ENCODE data around the gene COPS9. TPM values are rescaled to one million over a fixed set of nuclear protein-coding genes. Genes with fewer than 3 reads are reported as not detected.

The COPS9 gene
- total and polyA plus RNA-seq, 2 experiments from 2014 or later: 91.7 to 629 TPM

DNA sequence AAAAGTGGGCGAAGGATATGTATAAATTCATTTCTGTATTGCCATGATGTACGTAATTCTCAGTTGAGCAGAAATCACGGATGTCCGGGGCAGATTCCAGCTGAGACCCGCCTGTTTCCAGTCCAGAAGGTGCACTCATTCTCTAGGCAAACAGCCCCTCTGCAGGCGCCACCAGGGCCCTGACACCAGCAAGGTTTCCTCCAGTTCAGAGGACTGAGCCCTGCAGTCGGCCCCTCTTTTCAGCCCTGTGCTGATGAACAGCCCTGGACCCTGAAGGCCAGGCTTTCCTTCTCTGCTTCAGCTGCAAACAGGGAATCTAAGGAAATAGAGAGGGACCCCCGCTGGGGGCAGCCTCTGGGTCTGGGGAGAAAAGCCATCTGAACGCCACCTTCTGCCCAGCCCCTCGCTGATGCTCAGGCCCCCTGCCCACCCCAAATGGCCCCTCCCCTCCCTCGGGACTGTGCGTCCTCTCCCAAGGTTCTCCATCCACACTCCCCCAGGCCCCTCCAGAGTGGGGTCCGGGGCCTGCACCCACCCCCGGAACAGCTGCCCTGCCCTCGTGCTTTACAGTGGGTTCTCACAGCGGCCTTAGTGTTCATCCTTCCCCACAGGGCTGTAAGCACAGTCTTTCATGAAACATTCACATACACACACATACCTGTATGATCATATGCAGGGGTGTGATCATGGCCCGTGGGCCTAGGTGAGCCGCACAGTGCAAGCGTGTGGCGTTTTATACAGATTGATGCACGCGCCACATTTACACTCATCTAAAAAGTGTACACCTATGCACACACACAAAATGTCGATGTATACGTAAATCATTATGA lies 12.1 kb downstream of the COPS9 start:
- H3K27ac ChIP-seq (ENCODE audit: low read depth): no peak overlapping the region
- no peaks in the 10 kb centered on the region for H3F3A ChIP-seq (replicated peaks; ENCODE audit: low read depth)
- no peak overlapping the region for H3K4me2 ChIP-seq
- ATAC-seq (no peak), DNase-seq (ENCODE audit: low spot score) (no peak)
- no peaks in the 10 kb centered on the region for H3K36me3 ChIP-seq (ENCODE audit: insufficient read depth)
- 0 out of 3 replicates have a peak, but pooled peaks cover 3% of the 10 kb centered on the region for H3K9me3 Mint-ChIP-seq
- H3K4me3 Mint-ChIP-seq: no peak overlapping the region
- peaks cover 2% of the 10 kb centered on the region for H3K27me3 Mint-ChIP-seq (ENCODE audit: insufficient read depth, low read depth, poor library complexity)
- peaks cover 32% of the 10 kb centered on the region for H3K36me3 Mint-ChIP-seq (ENCODE audit: low read depth)
- H3K27me3 ChIP-seq (ENCODE audit: insufficient read depth): no peaks in the 10 kb centered on the region
- no peak for TF ChIP-seq STAT1 (IDR thresholded peaks at IDR 0.05; ENCODE audit: unreplicated experiment)
- TF ChIP-seq, protein P1, sequence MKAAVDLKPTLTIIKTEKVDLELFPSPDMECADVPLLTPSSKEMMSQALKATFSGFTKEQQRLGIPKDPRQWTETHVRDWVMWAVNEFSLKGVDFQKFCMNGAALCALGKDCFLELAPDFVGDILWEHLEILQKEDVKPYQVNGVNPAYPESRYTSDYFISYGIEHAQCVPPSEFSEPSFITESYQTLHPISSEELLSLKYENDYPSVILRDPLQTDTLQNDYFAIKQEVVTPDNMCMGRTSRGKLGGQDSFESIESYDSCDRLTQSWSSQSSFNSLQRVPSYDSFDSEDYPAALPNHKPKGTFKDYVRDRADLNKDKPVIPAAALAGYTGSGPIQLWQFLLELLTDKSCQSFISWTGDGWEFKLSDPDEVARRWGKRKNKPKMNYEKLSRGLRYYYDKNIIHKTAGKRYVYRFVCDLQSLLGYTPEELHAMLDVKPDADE (IDR thresholded peaks at IDR 0.05): no peak
- no peak for TF ChIP-seq ZNF114 (CRISPR knock-in tag; IDR thresholded peaks at IDR 0.05)
- no peak for TF ChIP-seq CREB1 (CRISPR knock-in tag; IDR thresholded peaks at IDR 0.05; ENCODE audit: low read depth)
- TF ChIP-seq NANOG (IDR thresholded peaks at IDR 0.05; ENCODE audit: borderline replicate concordance): no peak
- TF ChIP-seq EZH2 (IDR thresholded peaks at IDR 0.05; ENCODE audit: low read depth, unreplicated experiment): no peak
- TF ChIP-seq, protein P2, sequence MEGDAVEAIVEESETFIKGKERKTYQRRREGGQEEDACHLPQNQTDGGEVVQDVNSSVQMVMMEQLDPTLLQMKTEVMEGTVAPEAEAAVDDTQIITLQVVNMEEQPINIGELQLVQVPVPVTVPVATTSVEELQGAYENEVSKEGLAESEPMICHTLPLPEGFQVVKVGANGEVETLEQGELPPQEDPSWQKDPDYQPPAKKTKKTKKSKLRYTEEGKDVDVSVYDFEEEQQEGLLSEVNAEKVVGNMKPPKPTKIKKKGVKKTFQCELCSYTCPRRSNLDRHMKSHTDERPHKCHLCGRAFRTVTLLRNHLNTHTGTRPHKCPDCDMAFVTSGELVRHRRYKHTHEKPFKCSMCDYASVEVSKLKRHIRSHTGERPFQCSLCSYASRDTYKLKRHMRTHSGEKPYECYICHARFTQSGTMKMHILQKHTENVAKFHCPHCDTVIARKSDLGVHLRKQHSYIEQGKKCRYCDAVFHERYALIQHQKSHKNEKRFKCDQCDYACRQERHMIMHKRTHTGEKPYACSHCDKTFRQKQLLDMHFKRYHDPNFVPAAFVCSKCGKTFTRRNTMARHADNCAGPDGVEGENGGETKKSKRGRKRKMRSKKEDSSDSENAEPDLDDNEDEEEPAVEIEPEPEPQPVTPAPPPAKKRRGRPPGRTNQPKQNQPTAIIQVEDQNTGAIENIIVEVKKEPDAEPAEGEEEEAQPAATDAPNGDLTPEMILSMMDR (conservative IDR thresholded peaks at IDR 0.05; ENCODE audit: low read depth in 2 of 2): no peak
- TF ChIP-seq, protein P3, sequence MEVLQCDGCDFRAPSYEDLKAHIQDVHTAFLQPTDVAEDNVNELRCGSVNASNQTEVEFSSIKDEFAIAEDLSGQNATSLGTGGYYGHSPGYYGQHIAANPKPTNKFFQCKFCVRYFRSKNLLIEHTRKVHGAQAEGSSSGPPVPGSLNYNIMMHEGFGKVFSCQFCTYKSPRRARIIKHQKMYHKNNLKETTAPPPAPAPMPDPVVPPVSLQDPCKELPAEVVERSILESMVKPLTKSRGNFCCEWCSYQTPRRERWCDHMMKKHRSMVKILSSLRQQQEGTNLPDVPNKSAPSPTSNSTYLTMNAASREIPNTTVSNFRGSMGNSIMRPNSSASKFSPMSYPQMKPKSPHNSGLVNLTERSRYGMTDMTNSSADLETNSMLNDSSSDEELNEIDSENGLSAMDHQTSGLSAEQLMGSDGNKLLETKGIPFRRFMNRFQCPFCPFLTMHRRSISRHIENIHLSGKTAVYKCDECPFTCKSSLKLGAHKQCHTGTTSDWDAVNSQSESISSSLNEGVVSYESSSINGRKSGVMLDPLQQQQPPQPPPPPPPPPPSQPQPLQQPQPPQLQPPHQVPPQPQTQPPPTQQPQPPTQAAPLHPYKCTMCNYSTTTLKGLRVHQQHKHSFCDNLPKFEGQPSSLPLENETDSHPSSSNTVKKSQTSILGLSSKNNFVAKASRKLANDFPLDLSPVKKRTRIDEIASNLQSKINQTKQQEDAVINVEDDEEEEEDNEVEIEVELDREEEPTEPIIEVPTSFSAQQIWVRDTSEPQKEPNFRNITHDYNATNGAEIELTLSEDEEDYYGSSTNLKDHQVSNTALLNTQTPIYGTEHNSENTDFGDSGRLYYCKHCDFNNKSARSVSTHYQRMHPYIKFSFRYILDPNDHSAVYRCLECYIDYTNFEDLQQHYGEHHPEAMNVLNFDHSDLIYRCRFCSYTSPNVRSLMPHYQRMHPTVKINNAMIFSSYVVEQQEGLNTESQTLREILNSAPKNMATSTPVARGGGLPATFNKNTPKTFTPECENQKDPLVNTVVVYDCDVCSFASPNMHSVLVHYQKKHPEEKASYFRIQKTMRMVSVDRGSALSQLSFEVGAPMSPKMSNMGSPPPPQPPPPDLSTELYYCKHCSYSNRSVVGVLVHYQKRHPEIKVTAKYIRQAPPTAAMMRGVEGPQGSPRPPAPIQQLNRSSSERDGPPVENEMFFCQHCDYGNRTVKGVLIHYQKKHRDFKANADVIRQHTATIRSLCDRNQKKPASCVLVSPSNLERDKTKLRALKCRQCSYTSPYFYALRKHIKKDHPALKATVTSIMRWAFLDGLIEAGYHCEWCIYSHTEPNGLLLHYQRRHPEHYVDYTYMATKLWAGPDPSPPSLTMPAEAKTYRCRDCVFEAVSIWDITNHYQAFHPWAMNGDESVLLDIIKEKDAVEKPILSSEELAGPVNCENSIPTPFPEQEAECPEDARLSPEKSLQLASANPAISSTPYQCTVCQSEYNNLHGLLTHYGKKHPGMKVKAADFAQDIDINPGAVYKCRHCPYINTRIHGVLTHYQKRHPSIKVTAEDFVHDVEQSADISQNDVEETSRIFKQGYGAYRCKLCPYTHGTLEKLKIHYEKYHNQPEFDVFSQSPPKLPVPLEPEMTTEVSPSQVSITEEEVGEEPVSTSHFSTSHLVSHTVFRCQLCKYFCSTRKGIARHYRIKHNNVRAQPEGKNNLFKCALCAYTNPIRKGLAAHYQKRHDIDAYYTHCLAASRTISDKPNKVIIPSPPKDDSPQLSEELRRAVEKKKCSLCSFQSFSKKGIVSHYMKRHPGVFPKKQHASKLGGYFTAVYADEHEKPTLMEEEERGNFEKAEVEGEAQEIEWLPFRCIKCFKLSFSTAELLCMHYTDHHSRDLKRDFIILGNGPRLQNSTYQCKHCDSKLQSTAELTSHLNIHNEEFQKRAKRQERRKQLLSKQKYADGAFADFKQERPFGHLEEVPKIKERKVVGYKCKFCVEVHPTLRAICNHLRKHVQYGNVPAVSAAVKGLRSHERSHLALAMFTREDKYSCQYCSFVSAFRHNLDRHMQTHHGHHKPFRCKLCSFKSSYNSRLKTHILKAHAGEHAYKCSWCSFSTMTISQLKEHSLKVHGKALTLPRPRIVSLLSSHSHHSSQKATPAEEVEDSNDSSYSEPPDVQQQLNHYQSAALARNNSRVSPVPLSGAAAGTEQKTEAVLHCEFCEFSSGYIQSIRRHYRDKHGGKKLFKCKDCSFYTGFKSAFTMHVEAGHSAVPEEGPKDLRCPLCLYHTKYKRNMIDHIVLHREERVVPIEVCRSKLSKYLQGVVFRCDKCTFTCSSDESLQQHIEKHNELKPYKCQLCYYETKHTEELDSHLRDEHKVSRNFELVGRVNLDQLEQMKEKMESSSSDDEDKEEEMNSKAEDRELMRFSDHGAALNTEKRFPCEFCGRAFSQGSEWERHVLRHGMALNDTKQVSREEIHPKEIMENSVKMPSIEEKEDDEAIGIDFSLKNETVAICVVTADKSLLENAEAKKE (CRISPR knock-in tag; IDR thresholded peaks at IDR 0.05): no peak
- no peak for TF ChIP-seq POLR2AphosphoS5 (IDR thresholded peaks at IDR 0.05; ENCODE audit: low read depth)
- TF ChIP-seq ZNF331 (CRISPR knock-in tag; IDR thresholded peaks at IDR 0.05; ENCODE audit: low read depth): no peak
- TF ChIP-seq EZH2phosphoT487 (IDR thresholded peaks at IDR 0.05; ENCODE audit: unreplicated experiment): no peak
- TF ChIP-seq, protein P4, sequence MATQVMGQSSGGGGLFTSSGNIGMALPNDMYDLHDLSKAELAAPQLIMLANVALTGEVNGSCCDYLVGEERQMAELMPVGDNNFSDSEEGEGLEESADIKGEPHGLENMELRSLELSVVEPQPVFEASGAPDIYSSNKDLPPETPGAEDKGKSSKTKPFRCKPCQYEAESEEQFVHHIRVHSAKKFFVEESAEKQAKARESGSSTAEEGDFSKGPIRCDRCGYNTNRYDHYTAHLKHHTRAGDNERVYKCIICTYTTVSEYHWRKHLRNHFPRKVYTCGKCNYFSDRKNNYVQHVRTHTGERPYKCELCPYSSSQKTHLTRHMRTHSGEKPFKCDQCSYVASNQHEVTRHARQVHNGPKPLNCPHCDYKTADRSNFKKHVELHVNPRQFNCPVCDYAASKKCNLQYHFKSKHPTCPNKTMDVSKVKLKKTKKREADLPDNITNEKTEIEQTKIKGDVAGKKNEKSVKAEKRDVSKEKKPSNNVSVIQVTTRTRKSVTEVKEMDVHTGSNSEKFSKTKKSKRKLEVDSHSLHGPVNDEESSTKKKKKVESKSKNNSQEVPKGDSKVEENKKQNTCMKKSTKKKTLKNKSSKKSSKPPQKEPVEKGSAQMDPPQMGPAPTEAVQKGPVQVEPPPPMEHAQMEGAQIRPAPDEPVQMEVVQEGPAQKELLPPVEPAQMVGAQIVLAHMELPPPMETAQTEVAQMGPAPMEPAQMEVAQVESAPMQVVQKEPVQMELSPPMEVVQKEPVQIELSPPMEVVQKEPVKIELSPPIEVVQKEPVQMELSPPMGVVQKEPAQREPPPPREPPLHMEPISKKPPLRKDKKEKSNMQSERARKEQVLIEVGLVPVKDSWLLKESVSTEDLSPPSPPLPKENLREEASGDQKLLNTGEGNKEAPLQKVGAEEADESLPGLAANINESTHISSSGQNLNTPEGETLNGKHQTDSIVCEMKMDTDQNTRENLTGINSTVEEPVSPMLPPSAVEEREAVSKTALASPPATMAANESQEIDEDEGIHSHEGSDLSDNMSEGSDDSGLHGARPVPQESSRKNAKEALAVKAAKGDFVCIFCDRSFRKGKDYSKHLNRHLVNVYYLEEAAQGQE (IDR thresholded peaks at IDR 0.05; ENCODE audit: unreplicated experiment): no peak
- TF ChIP-seq JUNB (IDR thresholded peaks at IDR 0.05; ENCODE audit: unreplicated experiment): no peak
- no peak overlapping the region for H2AFZ ChIP-seq
- H3K27ac Mint-ChIP-seq: no peak overlapping the region
- no peak overlapping the region for H3K4me3 ChIP-seq
- H3K9me2 ChIP-seq (ENCODE audit: insufficient read depth): no peaks in the 10 kb centered on the region
- H3K79me2 ChIP-seq (replicated peaks; ENCODE audit: insufficient read depth): no peaks in the 10 kb centered on the region
- no peaks in the 10 kb centered on the region for H3K4me1 Mint-ChIP-seq
- no peaks in the 10 kb centered on the region for H3K4me1 ChIP-seq (ENCODE audit: insufficient read depth)
- no peaks in the 10 kb centered on the region for H4K20me1 ChIP-seq (replicated peaks; ENCODE audit: insufficient read depth)

All from GM23338 (cell line).